Activated CD8-positive, alpha-beta memory T cell treated with anti-CD3 and anti-CD28 coated beads for 1 hour (primary cell): ENCODE data around the gene AGPS.
"Not testable (repeated sequence)": the region's sequence is repeated elsewhere in the genome, so short reads cannot be mapped to it uniquely, and the experiment has no call there.

Experiments used
- DNase-seq, 2 donors: peaks; one replicate each; pipeline ENCODE4 v3.0.0-alpha.2; 2020; ENCODE audit warnings: low read depth in 1 of 2; ENCODE audit errors: extremely low read depth in 1 of 2

AGPS gene

DNA sequence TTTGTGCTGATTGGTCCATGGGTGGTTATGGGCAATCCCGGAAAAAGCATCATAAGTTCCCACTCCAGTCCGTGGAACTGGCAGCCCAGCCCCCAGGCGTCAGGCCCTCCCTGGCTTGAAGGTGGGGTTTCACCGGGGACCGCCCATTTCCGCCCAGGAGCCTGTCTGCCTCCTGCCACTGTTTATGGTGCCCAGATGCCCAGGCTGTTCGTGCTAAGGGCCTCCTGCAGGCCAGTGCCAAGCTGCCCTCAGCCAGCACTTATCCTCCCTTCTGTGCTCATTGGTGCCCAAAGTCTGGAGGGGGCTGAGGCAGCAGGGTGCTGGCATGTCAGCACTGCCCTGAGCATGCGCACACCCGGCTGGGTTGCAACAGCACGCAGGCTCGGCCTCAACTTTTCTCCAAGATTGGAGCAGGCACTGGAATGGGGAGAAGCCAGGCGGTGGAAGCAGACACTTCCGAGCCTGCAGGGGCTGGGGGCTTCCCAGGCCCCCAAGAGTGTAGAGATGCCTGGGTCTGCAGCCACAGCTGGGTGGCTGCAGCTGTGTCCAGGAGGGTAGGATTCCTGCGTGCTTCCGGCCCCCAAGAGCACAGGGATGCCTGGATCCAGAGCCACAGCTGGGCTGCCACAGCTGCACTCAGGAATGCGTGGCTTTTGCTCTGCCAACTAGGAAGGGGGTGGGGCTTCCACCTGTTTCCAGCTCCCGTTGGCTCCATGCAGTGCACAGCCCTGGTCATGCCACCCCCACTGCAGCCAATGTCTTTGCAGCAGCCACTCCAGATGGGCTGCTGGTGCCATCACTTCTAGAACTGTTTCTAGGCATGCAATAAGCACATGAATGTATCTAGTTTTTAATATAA, 74.0 kb downstream of the AGPS start:
- no peak for DNase-seq

GRCh38 chr2:177467646-177468045, 75.1 kb downstream of the AGPS start:
- DNase-seq: no peak

GRCh38 chr2:177471990-177472389, 79.4 kb downstream of the AGPS start:
- DNase-seq: no peak

DNA sequence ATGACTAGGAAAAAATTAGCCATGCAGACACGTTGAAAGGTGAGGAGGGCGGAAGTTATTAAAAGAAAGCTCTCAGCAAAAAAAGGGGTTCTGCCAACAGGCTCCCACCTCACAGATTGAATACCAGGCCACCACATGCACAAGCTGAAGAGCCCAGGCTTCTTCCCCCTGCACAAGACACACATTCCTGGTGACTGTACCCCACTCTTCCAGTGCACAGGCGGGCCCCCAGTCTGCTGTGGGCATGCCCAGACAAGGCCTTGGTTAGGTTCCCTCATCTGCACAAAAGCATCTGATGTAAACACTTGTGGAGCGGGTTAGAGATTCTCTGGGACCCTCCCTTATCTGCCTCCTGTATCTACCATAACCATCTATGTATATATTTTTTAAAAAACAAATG, 81.7 kb downstream of the AGPS start:
- no peak for DNase-seq

DNA sequence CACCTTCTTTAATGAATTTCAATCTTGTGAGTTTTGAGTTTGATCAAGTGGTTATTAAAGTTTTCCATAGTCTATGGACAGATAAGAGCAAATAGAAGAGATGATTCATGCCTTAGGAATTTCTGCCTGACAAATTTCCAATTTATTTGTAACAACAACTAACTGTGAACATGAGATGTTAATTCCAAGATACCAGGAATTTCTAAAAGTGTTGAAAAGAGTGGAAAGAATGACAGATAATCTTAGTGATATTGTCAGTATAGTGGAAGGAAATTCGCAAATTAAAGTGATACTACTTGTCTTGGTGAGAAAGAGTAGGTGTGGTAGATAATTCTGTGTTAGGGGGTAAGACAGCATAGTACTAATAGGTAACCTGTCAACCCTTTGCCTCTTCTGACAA, 82.4 kb downstream of the AGPS start:
- DNase-seq: no peak

GRCh38 chr2:177476897-177477296, 84.3 kb downstream of the AGPS start:
- DNase-seq: no peak

DNA sequence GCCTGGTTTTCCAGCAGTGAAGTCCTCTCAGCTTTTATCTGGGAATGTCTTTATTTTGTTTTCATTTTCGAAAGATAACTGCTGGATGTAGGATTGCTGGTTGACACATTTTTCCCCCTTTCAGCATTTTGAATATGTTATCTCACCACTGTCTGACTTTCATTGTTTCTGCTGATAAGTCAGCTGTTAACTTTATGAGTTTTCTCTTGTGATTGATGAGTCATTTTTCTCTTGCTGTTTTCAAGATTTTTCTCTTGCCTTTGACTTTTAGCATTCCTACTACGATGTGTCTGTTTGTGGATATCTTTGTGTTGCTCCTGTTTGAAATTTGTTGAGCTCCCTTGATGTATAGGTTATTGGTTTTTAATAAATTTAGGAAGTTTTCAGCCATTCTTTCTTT, 85.5 kb downstream of the AGPS start:
- no peak for DNase-seq

- DNase-seq: no peak
Measured at GRCh38 chr2:177478907-177479306, 86.3 kb downstream of the AGPS start.

- DNase-seq: no peak
Measured at GRCh38 chr2:177482195-177482594, 89.6 kb downstream of the AGPS start.

DNA sequence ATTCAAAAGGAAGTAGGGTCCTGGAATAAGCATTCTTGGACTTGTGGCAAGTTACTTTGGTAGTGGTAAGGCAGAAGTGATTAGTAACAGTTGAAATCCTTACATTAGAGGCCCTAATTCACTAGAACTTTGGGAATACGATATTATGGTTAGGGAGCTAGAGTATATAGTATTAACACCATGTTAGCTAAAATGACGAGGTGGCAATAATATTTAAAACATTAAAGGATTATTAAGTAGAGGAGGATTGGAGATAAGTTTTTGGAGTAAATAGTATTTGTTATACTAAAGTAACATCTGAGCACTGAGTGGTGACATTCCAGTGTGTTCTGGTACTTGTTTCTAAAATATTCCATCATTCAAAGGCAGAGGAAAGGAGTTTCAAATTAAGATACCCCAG, 91.0 kb downstream of the AGPS start:
- no peak for DNase-seq

DNA sequence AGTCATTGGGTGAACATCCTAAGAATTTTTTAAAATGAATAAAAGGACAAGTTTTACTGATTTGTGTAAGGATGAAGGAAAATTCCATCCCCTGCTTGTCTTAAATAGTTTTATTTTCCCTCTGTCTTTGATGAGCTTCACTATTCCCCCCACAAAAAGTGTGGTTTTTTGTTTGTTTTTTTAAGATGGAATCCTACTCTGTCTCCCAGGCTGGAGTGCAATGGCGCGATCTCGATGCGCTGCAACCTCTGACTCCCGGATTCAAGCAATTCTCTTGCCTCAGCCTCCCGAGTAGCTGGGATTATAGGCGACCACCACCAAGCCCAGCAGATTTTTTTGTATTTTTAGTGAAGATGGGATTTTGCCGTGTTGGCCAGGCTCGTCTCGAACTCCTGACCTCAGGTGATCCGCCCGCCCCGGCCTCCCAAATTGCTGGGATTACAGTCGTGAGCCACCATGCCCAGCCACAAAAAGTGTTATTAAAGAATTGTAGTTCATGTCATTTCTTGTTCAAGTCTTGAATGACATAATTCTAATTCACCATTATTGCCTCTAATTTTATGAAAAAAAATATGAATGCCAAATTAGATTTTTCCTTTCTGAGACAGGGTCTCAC, 91.7 kb downstream of the AGPS start:
- no peak for DNase-seq

GRCh38 chr2:177485657-177486056, 93.1 kb downstream of the AGPS start:
- DNase-seq: not testable (repeated sequence)

DNA sequence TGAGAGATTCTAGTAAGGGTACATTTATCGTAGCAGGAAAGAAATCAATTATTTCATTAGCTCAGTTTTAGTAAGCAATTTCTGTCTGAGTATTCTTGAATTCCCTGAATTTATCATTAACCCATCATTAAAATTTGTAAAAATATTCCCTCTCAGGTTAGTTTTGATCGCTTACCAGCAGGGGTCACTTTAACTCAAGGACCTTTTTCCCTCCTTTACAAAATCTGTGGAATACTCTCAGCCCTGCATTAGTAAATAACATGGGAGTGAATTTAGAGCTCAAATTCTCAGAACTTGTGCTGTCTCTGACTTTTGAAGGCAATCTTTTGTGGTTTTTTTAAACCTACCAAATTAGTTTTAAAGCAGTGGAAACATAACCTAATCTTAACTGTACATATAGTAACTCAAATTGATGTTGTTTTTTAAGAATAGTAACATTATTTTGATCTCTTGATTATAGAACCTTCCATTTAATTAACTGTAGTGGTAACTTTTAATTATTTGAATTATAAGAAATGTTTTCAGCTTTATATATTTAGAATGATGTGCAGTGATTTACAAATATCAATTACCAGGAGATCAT, 97.2 kb downstream of the AGPS start:
- no peak for DNase-seq

GRCh38 chr2:177495945-177496344, 103.4 kb downstream of the AGPS start:
- DNase-seq: no peak

- DNase-seq: no peak
Measured at GRCh38 chr2:177496921-177497320, 104.3 kb downstream of the AGPS start.

- DNase-seq: no peak
Measured at GRCh38 chr2:177501186-177501585, 108.6 kb downstream of the AGPS start.

- no peak for DNase-seq
Measured at GRCh38 chr2:177506505-177506904, 113.9 kb downstream of the AGPS start.

GRCh38 chr2:177506998-177507397, 114.4 kb downstream of the AGPS start:
- no peak for DNase-seq

DNA sequence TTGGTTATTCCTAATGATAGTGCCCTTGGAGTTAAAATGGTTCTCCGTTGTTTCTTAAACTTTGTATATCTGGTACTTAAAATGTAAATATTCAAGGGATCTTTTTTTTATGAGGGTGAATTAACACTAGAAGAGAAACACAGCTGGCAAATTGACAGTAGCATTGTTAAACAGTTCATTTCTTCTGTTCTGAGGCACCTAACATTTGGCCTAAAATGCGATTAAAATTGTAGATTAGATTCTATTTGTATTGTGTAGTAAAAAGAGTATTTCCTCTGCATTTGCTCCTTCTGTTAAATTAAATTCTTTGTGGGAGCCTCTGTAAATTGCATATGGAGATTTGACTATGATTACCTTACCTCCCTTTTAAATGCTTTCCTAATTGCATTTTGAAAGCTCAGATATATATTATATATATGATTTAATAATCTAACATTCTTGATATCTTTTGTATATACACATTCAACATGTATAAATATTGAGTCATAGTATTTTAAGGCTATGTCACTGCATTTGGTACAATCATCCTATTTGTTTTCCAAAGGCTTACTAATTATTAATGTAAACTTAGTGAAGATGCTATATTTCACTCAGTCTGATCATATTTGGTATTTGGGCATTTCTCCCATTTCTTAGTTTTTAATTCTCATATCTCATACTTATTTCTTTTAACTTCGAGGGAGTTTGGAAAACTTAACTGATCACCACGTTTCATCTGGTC, 124.4 kb downstream of the AGPS start:
- DNase-seq: no peak

GRCh38 chr2:177518754-177519153, 126.2 kb downstream of the AGPS start:
- no peak for DNase-seq

- no peak for DNase-seq
Measured at GRCh38 chr2:177519534-177520115, 127.1 kb downstream of the AGPS start.
